GM12878 (cell line): ENCODE measurements around the gene PHYHIPL. TPM values are rescaled to one million over a fixed set of nuclear protein-coding genes. Genes with fewer than 3 reads are reported as not detected.
A peak's percentile ranks its signal among the peaks of the same experiment; 100 is the strongest.

Experiments
- ATAC-seq: fragments of 200-7000 bp; cut with Tn5 transposase; 3 replicates; pipeline ENCODE4 v1.9.1; 2020; ENCODE audit warnings: mild to moderate bottlenecking, moderate library complexity
- BruUV-seq: library from RNA; stranded (reverse); fragments of 400-500 nt; replicated peaks from 2 replicates; lab custom pipeline; 2021; lab: Mats Ljungman, UMichigan
- CTCF ChIA-PET: fragments of 300-600 bp; sonication (Branson Sonifier 250); formaldehyde crosslinking; extraction: SDS; loops from one replicate; lab custom pipeline; 2021; ENCODE audit warnings: inconsistent platforms; lab: Yijun Ruan, JAX
- POLR2A ChIA-PET: fragments of 350-600 bp; formaldehyde crosslinking; extraction: SDS; loops from one replicate; lab custom pipeline; 2021; ENCODE audit warnings: inconsistent platforms; lab: Charles Lee
- RAD21 ChIA-PET: fragments of 300-600 bp; sonication (Branson Sonifier 250); formaldehyde crosslinking; loops from one replicate; lab custom pipeline; 2023; ENCODE audit warnings: antibody characterized with exemption; ENCODE audit not compliant: unreplicated experiment; lab: Charles Lee
- SMC1A ChIA-PET: fragments of 300-600 bp; sonication (Branson Sonifier 250); formaldehyde crosslinking; loops from one replicate; lab custom pipeline; 2023; ENCODE audit not compliant: unreplicated experiment, uncharacterized antibody; lab: Charles Lee
- DNase-seq: peaks from one replicate; pipeline ENCODE4 v3.0.0-alpha.2; 2011; ENCODE audit warnings: low read depth, low spot score
- FAIRE-seq: peaks from 3 replicates; lab custom pipeline; 2011; peaks lifted over from hg19 to GRCh38; lab: Jason Lieb, UNC
- H2AFZ ChIP-seq: 2 replicates; pipeline ENCODE4 v1.6.0; 2011; ENCODE audit warnings: low read depth, low read length, control low read depth; ENCODE audit not compliant: control insufficient read depth
- H3K27ac ChIP-seq: 2 replicates; pipeline ENCODE4 v1.5.1; 2011; ENCODE audit warnings: control low read depth; ENCODE audit not compliant: control insufficient read depth, insufficient read depth
- H3K27me3 ChIP-seq, 2 experiments: replicated peaks in 1 of 2; 2 replicates each; pipeline versions ENCODE4 v1.6.0 to v1.6.1; 2011; ENCODE audit warnings: low read length in 1 of 2; ENCODE audit not compliant: control insufficient read depth in 2 of 2, insufficient read depth in 2 of 2
- H3K36me3 ChIP-seq, 2 experiments: 2 replicates each; pipeline ENCODE4 v1.5.1; 2011; ENCODE audit warnings: low read length in 1 of 2; ENCODE audit not compliant: control insufficient read depth in 2 of 2, insufficient read depth in 2 of 2
- H3K4me1 ChIP-seq: 2 replicates; pipeline ENCODE4 v1.6.1; 2011; ENCODE audit warnings: mild to moderate bottlenecking, low read length, moderate library complexity, mixed read lengths; ENCODE audit not compliant: control insufficient read depth, insufficient read depth
- H3K4me2 ChIP-seq: 2 replicates; pipeline ENCODE4 v1.6.0; 2011; ENCODE audit warnings: control low read depth; ENCODE audit not compliant: control insufficient read depth, insufficient read depth
- H3K4me3 ChIP-seq: fragments of 200-600 bp; sonication (generic); 2 replicates; pipeline ENCODE4 v1.5.1; 2016
- H3K79me2 ChIP-seq: 2 replicates; pipeline ENCODE4 v1.6.0; 2011; ENCODE audit warnings: low read length; ENCODE audit not compliant: control insufficient read depth, insufficient read depth
- H3K9ac ChIP-seq: 2 replicates; pipeline ENCODE4 v1.8.0; 2011; ENCODE audit warnings: low read length, control low read depth, mixed read lengths; ENCODE audit not compliant: control insufficient read depth, insufficient read depth
- H3K9me3 ChIP-seq: replicated peaks from 3 replicates; pipeline ENCODE4 v1.5.1; 2011; ENCODE audit warnings: mild to moderate bottlenecking, low read length; ENCODE audit not compliant: control insufficient read depth, insufficient read depth
- H4K20me1 ChIP-seq: 2 replicates; pipeline ENCODE4 v1.6.0; 2011; ENCODE audit not compliant: control insufficient read depth, insufficient read depth
- ATF7 ChIP-seq: fragments of 450-650 bp; IDR thresholded peaks from 2 replicates; pipeline ENCODE4 v1.6.1; 2016; ENCODE audit warnings: low read depth, mild to moderate bottlenecking
- CBX3 ChIP-seq: fragments of 200-600 bp; sonication (generic); IDR thresholded peaks from 2 replicates; pipeline ENCODE4 v1.6.1; 2016; ENCODE audit warnings: low read depth, borderline replicate concordance
- CREM ChIP-seq: IDR thresholded peaks from 2 replicates; pipeline ENCODE4 v1.6.1; 2014; ENCODE audit warnings: antibody characterized with exemption, low read depth
- EGR1 ChIP-seq, 2 experiments: IDR thresholded peaks; 1 replicate in 1 of 2; 2 replicates in 1 of 2; pipeline ENCODE4 v1.6.1; 2011 to 2012; ENCODE audit warnings: low read depth in 2 of 2, low read length in 2 of 2, borderline replicate concordance in 1 of 2, mild to moderate bottlenecking in 1 of 2, moderate library complexity in 1 of 2
- GABPA ChIP-seq: IDR thresholded peaks from 2 replicates; pipeline ENCODE4 v1.6.1; 2014; ENCODE audit warnings: antibody characterized with exemption, low read depth, mild to moderate bottlenecking, inconsistent platforms
- RB1 ChIP-seq: fragments of 450-650 bp; formaldehyde crosslinking; IDR thresholded peaks from 2 replicates; pipeline ENCODE4 v1.6.1; 2017; ENCODE audit warnings: mild to moderate bottlenecking, borderline replicate concordance
- SUZ12 ChIP-seq: fragments of 200-600 bp; sonication (generic); IDR thresholded peaks from one replicate; pipeline ENCODE4 v1.6.1; 2018; ENCODE audit warnings: antibody characterized with exemption, mild to moderate bottlenecking; ENCODE audit not compliant: unreplicated experiment
- ZNF24 ChIP-seq: fragments of 450-650 bp; IDR thresholded peaks from 2 replicates; pipeline ENCODE4 v1.6.1; 2017; ENCODE audit warnings: antibody characterized with exemption, mild to moderate bottlenecking
- ZNF687 ChIP-seq: fragments of 450-650 bp; IDR thresholded peaks from 2 replicates; pipeline ENCODE4 v1.6.1; 2017; ENCODE audit warnings: mild to moderate bottlenecking, moderate library complexity
- WGBS: methylation state at CpG from one replicate; pipeline ENCODE4 v1.1.6; 2016; ENCODE audit warnings: low lambda C conversion rate; ENCODE audit not compliant: insufficient replicate concordance, insufficient coverage; ENCODE audit errors: missing lambda C conversion rate; 5-methylcytosine and 5-hydroxymethylcytosine counted together
- in situ Hi-C: fragments of 300-500 bp; cut with MboI; formaldehyde crosslinking; loops from 9 replicates; pipeline ENCODE4 v1.14.3; 2018; ENCODE audit warnings: mixed read lengths
- intact Hi-C: fragments of 100-400 bp; cut with micrococcal nuclease; formaldehyde crosslinking; loops from one replicate; pipeline ENCODE4 v1.14.2; 2022; ENCODE audit not compliant: unreplicated experiment
- polyA plus RNA-seq, 11 experiments: library from polyadenylated mRNA; depleted of rRNA in 4 of 11; unstranded in 6 of 11; stranded (reverse) in 5 of 11; fragments of >200 nt; fragmentation: Nextera tagmentation in 4 of 11; fragmentation: Illumina TruSeq in 1 of 11; extraction: Ambion mirVana in 4 of 11; extraction: Trizol in 1 of 11; gene quantifications; 1 replicate in 1 of 11; 2 replicates in 10 of 11; pipeline versions ENCODE4 v1.2.1 to v1.2.3, GENCODE V29; 2011 to 2016; ENCODE audit warnings: inconsistent platforms in 2 of 11, missing spikeins in 2 of 11, low read depth in 1 of 11
- total RNA-seq, 4 experiments: library from RNA; depleted of rRNA in 3 of 4; stranded (reverse); fragments of >200 nt in 3 of 4; fragmentation: Illumina TruSeq in 1 of 4; extraction: Trizol in 1 of 4; gene quantifications; 2 replicates each; pipeline versions ENCODE4 v1.2.1 to v1.2.3, GENCODE V29; 2013 to 2021

Gene PHYHIPL
- total and polyA plus RNA-seq, 10 of the 15 experiments (the other 5 are each of a cell fraction or from before 2014, with no cell fraction given) = 0.06 to 0.40 (median 0.18) TPM; not detected in 2

DNA sequence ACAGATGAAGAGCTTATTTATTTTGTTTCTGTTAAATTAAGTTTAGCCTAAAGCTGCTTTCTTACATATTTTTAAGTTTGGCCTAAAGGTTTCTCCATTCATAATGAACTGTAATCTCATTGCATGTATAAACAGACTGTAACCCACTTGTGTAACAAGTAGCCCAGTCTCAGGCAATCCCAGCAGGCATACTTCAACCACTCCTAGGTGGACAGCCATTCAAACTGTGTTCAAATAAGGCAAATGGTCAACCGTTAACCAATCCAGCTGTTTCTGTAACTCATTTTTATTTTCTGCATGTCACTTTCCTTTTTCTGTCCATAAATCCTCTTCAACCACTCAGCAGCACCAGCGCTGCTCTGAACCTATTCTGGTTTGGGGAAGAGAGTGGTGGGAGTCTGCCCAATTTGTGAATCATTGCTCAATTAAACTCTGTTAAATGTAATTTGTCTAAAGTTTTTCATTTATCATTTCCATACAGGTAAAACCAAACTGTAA lies 35.9 kb downstream of the PHYHIPL start (continued):
- TF ChIP-seq ZNF687 = no peak
- no peak for TF ChIP-seq EGR1 (IDR thresholded peaks at IDR 0.05; ENCODE audit: borderline replicate concordance in 1 of 2, low read depth in 2 of 2, low read length in 2 of 2)
- no peak for TF ChIP-seq SUZ12
- TF ChIP-seq CBX3 = no peak
- no peak for TF ChIP-seq CREM
- no peak for TF ChIP-seq RB1
- TF ChIP-seq GABPA = no peak

- Histone ChIP-seq H3K4me3 (no peak overlapping the region), H3K36me3 (no peaks in the 10 kb centered on the region), H3K27ac (no peak overlapping the region), H2AFZ (no peak overlapping the region), H3K4me1 (no peaks in the 10 kb centered on the region)
- CTCF ChIA-PET = no interaction called here
- no peak for DNase-seq
- TF ChIP-seq ZNF24 = no peak
- TF ChIP-seq ATF7 = 0 out of 2 replicates have a peak, but pooled peaks have one; percentile 15
- TF ChIP-seq, all 136 proteins: peak for 1
- WGBS = 67% methylated on average over 1 of the region's 1 CpG
- Histone ChIP-seq H3K9ac (no peak overlapping the region), H3K4me2 (no peak overlapping the region), H3K79me2 (no peaks in the 10 kb centered on the region), H3K27me3 (no peaks in the 10 kb centered on the region), H3K9me3 (no peaks in the 10 kb centered on the region), H4K20me1 (no peaks in the 10 kb centered on the region)
- intact Hi-C loops = no loop called here
- BruUV-seq = no TSS peak
- RAD21 ChIA-PET = no interaction called here
- ATAC-seq (no peak), FAIRE-seq (no peak)
- in situ Hi-C loops = no loop called here
- POLR2A ChIA-PET = no interaction called here
- SMC1A ChIA-PET = interaction anchor here (1.2 to 2.4 kb wide), 3 partner anchors 18 to 35 kb away, joined by 3 to 5 read pairs (median 4); no protein-coding TSS in a partner anchor
Observed at GRCh38 chr10:59214160-59214559, 37.7 kb downstream of the PHYHIPL start.
